Astrocyte of the spinal cord (primary cell): ENCODE results near the gene MAML3.

ENCODE experiments used
- DNase-seq: peaks from one replicate; pipeline ENCODE4 v3.0.0; 2011; ENCODE audit warnings: low read depth, low spot score
- H3K4me3 ChIP-seq: 2 replicates; pipeline ENCODE4 v1.5.1; 2011; ENCODE audit warnings: low read depth, mild to moderate bottlenecking, low read length, moderate library complexity
- CTCF ChIP-seq: IDR thresholded peaks from 2 replicates; pipeline ENCODE4 v1.5.1; 2012; ENCODE audit warnings: low read depth, mild to moderate bottlenecking, low read length, inconsistent platforms
- in situ Hi-C: cut with HindIII; loops from 2 replicates; pipeline ENCODE4 v1.10.0; 2017; ENCODE audit warnings: low sequenced_read_pairs

Gene MAML3

GRCh38 chr4:139863531-139863930, 290.5 kb downstream of the MAML3 start:
- in situ Hi-C loops = no loop called here
- TF ChIP-seq CTCF = no peak
- DNase-seq = no peak
- no peak overlapping the region for H3K4me3 ChIP-seq

- no peak for TF ChIP-seq CTCF
- in situ Hi-C loops = no loop called here
- no peak overlapping the region for H3K4me3 ChIP-seq
- DNase-seq = no peak
Observed at GRCh38 chr4:139861471-139861870, 292.5 kb downstream of the MAML3 start.

GRCh38 chr4:139860435-139861024, 293.5 kb downstream of the MAML3 start:
- in situ Hi-C loops = no loop called here
- no peak for DNase-seq
- no peak overlapping the region for H3K4me3 ChIP-seq
- no peak for TF ChIP-seq CTCF

- in situ Hi-C loops = no loop called here
- no peak overlapping the region for H3K4me3 ChIP-seq
- no peak for TF ChIP-seq CTCF
- DNase-seq = no peak
Observed at GRCh38 chr4:139859876-139860275, 294.1 kb downstream of the MAML3 start.

- TF ChIP-seq CTCF = no peak
- in situ Hi-C loops = no loop called here
- no peak for DNase-seq
- no peak overlapping the region for H3K4me3 ChIP-seq
Observed at GRCh38 chr4:139858436-139859205, 295.4 kb downstream of the MAML3 start.

- in situ Hi-C loops = no loop called here
- no peak for TF ChIP-seq CTCF
- DNase-seq = no peak
- no peak overlapping the region for H3K4me3 ChIP-seq
Observed at GRCh38 chr4:139857977-139858376, 296.0 kb downstream of the MAML3 start.
